HG03439 (cell line): ENCODE data around the gene DPP3.
"Not testable (repeated sequence)": the region's sequence is repeated elsewhere in the genome, so short reads cannot be mapped to it uniquely, and the experiment has no call there.

Source experiments
- ATAC-seq: cut with Tn5 transposase; IDR thresholded peaks from one replicate; pipeline ENCODE4 v1.9.1; 2021; ENCODE audit warnings: mild to moderate bottlenecking, moderate library complexity; ENCODE audit not compliant: unreplicated experiment

DPP3 gene

GRCh38 chr11:66530927-66531709, 50.9 kb downstream of the DPP3 start:
- no peak for ATAC-seq

- no peak for ATAC-seq
These were observed 51.6 kb downstream of the DPP3 start for GRCh38 chr11:66531841-66532240.

GRCh38 chr11:66532784-66533183, 52.5 kb downstream of the DPP3 start:
- no peak for ATAC-seq

- no peak for ATAC-seq
These were observed 59.1 kb downstream of the DPP3 start for GRCh38 chr11:66539170-66539869.

- ATAC-seq: no peak
These were observed 59.6 kb downstream of the DPP3 start for GRCh38 chr11:66539870-66540213.

- not testable (repeated sequence) for ATAC-seq
These were observed 60.4 kb downstream of the DPP3 start for GRCh38 chr11:66540598-66540997.

GRCh38 chr11:66541892-66542291, 61.7 kb downstream of the DPP3 start:
- ATAC-seq: no peak

- ATAC-seq: no peak
These were observed 62.1 kb downstream of the DPP3 start for GRCh38 chr11:66542362-66542761.

GRCh38 chr11:66543263-66544107, 63.3 kb downstream of the DPP3 start:
- ATAC-seq: no peak

- ATAC-seq: not testable (repeated sequence)
These were observed 64.7 kb downstream of the DPP3 start for GRCh38 chr11:66544952-66545351.

- peak; percentile 79 for ATAC-seq
These were observed 65.6 kb downstream of the DPP3 start, which contains the start of gene ZDHHC24 for GRCh38 chr11:66545701-66546367. Gene ZDHHC24, minus strand, starts transcription at chr11:66546048. Its CDS starts 45 bp downstream, at chr11:66546003.

- no peak for ATAC-seq
These were observed 66.2 kb downstream of the DPP3 start, which contains the start of gene ACTN3 for GRCh38 chr11:66546368-66546965. Gene ACTN3, plus strand, starts transcription at chr11:66546903. Its CDS starts 35 bp downstream, at chr11:66546938.

GRCh38 chr11:66546966-66547661, 66.9 kb downstream of the DPP3 start:
- ATAC-seq: no peak

GRCh38 chr11:66547662-66548009, 67.4 kb downstream of the DPP3 start:
- no peak for ATAC-seq

GRCh38 chr11:66548041-66548440, 67.8 kb downstream of the DPP3 start:
- no peak for ATAC-seq

- ATAC-seq: no peak
These were observed 68.8 kb downstream of the DPP3 start for GRCh38 chr11:66548774-66549630.

GRCh38 chr11:66549696-66550095, 69.5 kb downstream of the DPP3 start:
- no peak for ATAC-seq

GRCh38 chr11:66550887-66551286, 70.7 kb downstream of the DPP3 start:
- ATAC-seq: no peak

- no peak for ATAC-seq
These were observed 74.4 kb downstream of the DPP3 start for GRCh38 chr11:66554602-66555001.
